Jurkat, Clone E6-1 (cell line): ENCODE data around the gene MALT1.
A peak's percentile ranks its signal among the peaks of the same experiment; 100 is the strongest.
"Not testable (repeated sequence)": the region's sequence is repeated elsewhere in the genome, so short reads cannot be mapped to it uniquely, and the experiment has no call there.

ENCODE experiments used
- DNase-seq: peaks from one replicate; pipeline ENCODE4 v3.0.0-alpha.2; 2011; ENCODE audit warnings: low read depth, low spot score
- H3K4me3 ChIP-seq: 2 replicates; pipeline ENCODE4 v1.5.1; 2011; ENCODE audit warnings: mild to moderate bottlenecking, low read length, control low read depth, moderate library complexity

MALT1 gene

DNA sequence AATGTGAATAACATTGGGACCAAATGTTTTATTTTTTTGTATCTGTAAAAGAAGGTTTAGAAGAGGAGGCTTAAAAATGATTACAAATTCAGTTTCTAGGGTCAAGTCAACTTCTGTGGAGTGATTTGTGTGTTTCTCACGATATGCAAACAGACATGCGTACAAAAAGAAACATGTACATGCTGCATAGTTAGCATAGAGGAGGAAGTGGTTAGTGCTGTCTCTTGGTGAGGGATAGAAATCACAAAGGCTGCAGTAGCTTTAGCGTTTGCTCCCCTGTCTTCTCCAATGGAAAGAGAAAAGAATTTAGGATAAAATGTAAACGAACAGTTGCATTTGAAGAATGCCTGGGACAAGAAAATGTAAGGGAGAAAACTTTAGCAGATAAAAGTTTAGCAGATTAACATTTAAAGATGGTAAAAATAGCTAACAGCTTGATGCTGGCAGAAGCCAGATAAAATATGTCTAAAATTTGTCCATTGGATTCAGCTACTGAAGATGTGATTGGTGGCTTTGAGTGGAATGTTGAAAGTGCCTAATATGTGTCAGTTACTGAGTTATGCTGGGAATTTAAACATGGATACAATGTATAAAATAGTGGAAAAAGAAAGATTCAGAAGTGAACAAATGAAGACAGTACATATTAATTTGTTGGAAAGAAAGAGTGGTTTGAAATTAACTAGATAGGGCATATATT, 44.9 kb downstream of the MALT1 start:
- peak; percentile 73 for DNase-seq
- H3K4me3 ChIP-seq, result no peak overlapping the region

DNA sequence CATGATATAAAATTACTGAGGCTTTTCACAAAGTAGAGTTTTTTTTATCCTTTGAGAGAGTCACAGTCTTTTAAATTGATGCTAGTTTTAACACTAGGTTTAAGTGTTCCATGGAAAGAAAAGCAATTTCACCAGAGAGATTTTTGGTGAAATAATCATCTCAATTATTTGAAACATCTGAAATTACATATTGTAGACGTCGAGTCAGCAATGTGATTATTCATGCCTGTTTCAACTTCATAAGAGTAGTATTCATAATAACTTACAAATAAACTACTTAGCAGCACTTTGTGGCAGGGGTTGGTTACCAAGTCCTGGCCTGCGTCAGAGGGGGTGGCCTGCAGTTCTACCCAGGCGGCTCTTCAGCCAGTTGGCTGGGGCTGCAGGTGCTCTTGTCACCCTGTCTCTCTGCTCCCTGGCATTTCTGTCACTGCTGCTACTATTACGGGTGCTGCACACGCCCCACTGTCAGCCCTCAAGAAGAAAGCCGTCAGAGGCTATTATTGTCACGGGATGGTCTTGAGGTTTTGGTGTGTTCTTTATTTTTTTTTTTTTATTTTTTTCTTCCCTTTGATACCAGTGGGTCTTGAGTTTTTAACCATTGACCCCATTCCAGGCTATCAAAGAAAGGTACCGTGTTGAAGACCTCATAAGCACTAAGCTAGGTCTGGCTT, 50.4 kb downstream of the MALT1 start:
- H3K4me3 ChIP-seq, result no peak overlapping the region
- no peak for DNase-seq

DNA sequence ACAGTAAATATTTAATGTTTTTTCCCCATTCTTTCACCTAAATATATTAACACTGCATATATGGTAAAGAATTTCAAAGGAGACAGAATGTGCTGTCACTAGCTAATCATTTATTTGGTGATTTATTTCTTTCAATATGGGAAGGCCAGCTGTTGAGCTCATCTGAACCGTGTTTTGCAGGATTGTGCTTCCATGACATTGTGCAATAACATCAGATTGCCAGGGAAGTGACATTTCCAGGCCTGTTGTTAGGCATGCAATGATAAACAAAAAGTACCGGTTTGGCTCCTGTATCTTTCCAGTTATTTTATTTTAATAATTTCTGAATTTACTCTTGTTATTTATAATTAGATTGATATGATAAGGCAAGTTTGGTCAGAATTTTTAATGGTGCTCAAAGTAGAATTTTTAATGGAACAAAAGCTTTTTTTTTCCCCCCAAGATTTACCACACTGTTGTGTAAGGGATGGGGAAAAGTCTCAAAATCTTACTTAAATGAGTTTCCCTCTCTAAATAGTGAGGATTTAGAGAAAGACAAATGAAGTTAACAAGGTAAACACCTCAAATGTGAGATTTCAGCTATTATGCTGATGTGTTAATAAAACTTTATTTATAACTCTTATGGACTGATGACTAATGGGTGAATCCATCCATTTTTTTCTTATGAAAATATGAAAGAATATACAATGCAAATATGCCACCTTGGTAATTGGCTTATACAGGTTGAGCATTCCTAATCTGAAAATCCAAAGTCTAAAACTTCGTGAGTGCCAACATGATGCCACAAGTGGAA, 52.7 kb downstream of the MALT1 start:
- DNase-seq, result no peak
- H3K4me3 ChIP-seq, result no peak overlapping the region

DNA sequence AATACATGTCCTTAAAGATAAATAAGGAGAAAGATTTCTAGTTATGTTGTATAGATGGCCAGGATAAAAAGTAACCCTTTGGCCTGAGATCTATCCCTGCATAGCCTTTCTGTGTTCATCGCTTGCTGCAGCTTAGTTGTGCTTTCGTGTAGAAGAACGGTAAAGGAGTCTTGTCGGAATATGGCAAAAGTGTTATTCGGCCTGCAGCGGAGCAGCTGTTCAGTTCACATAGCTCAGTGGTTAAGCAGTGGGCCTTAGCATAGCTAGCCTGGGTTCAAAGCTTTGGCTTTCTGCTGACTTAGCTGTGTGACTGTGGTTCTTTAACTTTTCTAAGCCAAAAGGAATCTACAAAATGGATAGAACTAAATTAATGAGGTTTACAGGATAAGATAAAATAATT, 55.4 kb downstream of the MALT1 start:
- no peak for DNase-seq

DNA sequence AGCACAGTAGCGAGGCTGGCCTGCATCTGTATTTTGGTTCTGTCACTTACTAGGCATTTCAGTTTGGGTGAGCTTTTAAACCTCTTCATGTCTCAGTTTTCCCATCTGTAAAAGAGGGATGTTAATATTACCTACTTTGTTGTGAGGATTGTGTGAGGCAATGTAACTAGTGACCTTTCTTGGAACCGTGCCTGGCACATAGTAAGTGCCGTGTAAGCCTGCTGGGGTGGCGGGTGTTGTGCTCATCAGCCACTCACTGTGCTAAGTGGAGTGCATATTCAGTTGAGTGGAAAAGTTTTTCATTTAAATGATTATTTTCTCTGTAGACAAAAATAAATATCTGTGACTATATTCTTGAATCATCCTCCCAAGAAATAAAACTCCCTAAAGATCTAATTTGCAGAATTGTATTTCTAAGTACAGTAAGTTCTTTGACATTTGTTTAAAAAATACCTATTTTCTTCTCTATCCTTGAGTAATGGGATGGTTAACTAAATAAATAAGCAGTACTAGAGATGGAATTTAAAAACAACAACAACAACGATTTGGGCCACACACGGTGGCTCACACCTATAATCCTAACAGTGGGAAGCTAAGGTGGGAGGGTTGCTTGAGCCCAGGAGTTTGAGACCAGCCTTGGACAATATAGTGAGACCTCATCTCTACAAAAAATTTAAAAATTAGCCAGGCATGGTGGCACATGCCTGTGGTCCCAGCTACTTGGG, 56.7 kb downstream of the MALT1 start:
- no peak for DNase-seq
- H3K4me3 ChIP-seq, result no peak overlapping the region

More for the DNA sequence above, 55.4 kb downstream of the MALT1 start:
- no peak overlapping the region for H3K4me3 ChIP-seq

DNA sequence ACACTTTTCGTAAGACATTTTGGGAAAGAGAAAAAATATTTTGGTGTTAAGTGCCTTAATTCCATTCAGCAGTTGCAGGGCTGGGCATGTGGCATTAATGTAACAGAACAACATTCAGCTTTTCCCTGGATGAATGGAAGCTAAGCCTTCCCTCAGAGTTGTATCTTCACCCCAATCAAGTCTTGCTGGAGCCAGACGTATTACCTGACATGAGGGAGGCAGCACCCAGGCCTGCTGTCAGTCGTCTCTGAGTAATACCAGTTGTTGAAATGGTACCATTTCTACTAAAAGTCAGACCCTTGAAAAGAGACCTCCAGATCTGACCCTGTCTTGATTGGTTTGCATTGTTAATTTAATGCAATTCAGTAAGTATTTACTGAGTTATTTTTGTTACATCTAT, 57.5 kb downstream of the MALT1 start:
- DNase-seq, result no peak
- H3K4me3 ChIP-seq, result no peak overlapping the region

DNA sequence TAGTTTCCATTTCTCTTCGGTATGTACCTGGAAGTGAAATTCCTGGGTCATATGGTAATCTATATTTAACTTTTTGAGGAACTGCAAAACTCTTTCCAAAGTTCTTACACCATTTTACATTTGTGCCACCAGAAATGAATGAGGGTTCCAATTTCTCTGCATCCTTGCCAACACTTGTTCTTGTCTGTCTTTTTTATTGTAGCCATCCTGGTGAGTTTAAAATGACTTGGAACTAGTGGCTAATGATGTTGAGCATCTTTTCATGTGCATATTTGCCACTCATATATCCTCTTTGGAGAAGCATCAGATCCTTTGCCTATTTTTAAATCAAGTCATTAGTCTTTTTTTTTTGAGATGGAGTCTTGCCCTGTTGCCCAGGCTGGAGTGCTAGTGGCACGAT, 59.4 kb downstream of the MALT1 start:
- no peak overlapping the region for H3K4me3 ChIP-seq
- DNase-seq, result no peak

DNA sequence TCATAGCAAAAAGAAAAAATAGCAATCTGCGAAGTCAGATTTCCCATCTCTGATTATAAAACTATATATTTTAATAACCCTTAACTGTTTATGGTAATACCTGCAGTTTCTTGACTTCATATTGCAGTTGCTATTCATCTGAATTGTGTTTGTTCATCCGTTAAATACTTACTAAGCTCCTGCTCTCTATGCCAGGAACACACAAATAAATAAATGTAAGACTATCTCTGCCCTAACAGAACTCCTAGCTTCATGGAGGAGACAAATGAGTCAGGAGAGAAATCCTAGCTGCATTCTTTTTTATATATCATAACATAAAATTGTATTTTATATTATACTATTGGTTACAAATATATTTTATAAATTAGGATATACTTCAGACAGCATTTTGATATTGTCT, 61.2 kb downstream of the MALT1 start:
- no peak for DNase-seq
- H3K4me3 ChIP-seq, result no peak overlapping the region

DNA sequence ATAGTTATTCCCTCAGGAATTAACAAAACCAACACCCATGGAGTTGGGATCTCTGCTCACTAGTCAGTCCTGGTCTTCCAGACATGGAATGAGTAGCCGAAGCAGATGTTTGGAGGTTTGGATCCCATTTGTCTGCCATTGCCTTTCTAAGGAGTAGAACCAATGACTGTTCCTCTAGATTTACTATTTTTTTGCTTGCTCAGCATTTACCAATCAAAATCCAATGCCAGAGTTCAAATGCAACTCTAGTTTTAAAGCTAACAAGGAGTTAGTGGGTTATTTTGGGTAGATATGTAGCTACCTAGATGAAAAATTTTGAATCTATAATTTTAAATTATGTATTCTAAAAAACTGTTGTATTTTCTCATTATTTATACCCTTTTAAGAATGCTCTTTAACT, 62.6 kb downstream of the MALT1 start:
- no peak overlapping the region for H3K4me3 ChIP-seq
- DNase-seq, result no peak

DNA sequence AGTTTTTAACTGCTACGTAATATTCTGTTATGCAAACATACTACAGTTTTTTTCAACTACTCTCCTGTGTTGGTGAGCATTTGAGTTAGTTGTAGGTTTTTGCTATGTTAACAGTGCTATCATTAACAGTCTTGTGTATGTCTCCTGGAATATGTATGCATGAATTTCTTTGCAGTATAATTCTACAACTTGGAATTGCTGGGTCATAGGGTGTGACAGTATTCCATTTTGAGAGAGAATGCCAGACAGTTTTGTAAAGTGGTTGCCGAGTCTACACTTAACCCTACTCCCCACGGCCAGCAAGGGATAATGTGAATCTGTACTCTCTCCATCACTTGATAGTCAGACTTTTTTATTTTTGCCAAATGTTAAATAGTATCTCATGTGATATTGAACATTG, 67.1 kb downstream of the MALT1 start:
- no peak for DNase-seq
- no peak overlapping the region for H3K4me3 ChIP-seq

DNA sequence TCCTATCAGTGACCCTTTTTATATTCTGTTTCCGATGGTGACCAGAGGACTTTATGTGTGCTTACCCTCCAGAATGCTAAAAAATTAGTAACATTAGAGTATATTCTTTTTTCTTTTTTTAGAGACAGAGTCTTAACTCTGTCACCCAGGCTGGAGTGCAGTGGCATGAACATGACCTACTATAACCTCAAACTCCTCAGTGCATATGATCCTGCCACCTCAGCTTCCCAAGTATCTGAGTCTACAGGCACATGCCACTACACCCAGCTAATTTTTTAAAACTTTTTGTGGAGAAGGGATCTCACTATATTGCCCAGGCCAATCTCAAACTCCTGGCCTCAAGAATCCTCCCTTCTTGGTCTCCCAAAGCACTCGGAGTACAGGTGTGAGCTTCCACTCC, 74.6 kb downstream of the MALT1 start:
- no peak overlapping the region for H3K4me3 ChIP-seq

DNA sequence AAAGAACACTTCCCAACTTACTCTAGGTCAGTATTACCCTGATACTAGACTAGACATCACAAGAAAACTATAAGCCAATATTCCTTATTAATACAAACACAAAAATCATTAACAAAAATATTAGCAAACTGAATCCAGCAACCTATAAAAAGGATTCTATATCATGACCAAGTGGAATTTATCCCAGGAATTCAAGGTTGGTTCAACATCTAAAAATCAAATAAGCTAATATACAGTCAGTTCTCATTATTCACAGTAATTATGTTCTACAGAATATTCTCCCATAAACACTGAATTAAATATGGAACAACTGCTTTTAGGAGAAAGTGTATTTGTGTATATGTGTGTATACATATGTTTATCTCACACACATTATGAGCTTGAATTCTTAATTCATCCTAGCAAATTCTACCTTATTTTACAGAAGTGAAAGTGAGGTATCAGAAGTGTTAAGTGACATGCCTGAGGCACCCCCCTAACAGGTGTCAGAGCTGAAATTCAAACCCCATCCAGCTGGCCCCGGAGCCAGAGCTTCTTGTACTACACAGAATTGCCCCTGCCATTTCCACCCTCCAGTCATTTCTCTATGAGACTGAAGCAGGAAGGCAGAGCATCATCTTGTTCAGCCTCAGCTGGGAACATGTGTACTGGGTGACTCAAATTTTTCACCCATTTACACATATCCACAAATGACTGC, 77.8 kb downstream of the MALT1 start:
- DNase-seq, result no peak
- no peak overlapping the region for H3K4me3 ChIP-seq

More for the DNA sequence above, 74.6 kb downstream of the MALT1 start:
- no peak for DNase-seq

DNA sequence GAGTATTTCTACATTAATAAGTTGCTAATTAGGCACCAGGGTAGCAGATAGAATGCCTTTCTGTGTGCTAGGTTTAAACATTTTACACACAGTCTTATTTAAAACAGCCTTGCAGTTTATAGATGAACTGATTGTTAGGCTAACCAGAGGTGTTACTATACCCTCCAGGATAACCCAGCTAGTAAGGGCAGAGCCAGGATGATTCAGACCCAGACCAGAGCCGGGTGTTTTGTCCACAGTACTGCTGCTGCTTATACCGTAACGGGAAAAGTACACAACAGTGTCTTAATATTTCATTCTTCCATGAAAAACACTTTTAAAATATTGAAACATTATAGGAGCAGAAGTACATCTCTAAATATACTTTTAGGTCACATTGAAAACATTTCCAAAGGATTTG, 82.7 kb downstream of the MALT1 start:
- no peak overlapping the region for H3K4me3 ChIP-seq
- DNase-seq, result no peak

DNA sequence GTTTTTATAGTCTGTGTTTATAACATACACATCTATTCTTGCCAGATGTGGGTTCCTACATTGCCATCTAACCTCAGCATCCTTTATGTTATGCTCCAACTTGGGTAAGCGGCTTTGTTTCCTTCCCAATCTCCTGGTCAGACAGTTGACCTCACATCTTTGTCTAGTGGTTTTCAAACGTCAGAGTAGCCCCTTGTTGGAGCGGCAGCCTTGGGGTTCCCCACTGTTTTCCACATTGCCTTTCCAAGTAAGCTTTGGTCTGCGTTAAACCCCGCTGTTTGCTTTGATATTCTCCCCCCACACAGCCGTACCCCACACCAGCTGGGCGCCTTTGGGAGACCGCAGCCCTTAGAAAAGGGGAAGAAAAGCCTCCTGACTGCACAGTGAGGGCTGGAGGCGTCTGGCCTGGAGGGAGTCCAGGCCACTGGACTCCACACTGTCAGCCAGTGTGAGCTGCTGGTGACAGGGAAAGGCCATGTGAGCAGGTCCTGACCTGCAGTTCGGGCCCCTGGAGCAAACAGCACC, 83.3 kb downstream of the MALT1 start:
- no peak for DNase-seq
- no peak overlapping the region for H3K4me3 ChIP-seq

DNA sequence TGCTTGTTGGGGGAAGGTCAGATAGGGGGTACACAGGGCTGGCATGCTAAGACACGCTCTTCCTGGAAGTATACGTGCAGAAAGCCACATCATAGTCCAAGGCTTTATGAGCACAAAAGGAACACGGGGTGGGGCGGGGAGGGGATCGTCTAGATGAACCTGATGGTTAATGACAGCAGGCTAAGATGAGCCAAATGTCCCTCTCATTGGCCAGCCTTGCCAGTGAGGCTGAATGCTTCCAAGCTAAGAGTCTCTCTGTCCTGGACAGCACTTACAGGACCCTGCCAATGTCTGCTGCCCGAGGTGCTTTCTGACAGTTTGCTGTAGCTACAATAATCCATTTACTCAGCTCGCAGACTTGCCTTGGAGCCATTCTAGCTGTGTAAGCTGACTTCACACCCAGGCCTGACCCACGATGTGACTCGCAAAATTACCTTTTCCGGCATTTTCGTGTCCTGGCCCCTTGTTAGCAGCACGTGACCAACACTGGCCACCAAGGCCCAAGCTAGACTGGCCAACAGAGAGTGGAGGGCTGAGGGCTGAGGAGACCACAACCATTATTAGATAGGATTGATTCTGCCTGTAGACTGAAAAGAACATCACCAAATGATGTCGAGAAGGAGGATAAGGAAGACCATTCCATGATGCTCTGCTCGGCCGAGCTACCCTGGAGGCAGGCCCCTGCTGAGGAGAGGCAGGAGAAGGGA, 84.2 kb downstream of the MALT1 start:
- no peak for DNase-seq
- H3K4me3 ChIP-seq, result no peak overlapping the region

DNA sequence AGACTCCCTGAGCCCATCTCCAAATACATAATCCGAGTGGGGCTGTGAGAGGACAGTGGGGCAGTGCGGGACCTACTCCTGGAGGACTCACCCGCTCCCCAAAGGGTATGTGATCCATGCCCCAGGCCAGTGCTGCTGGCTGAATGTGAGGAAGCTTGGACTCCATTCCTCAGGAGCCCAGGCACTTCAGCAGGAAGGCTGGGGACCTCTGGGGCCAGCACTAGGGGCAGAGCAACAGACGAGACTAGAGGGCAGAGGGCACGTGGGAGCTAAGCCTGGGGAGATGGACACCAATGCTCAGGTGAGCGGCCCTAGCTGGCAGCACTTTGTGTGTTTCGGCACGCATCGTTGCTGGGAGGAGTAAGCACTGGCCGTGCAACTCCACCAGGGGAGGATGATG, 84.9 kb downstream of the MALT1 start:
- no peak overlapping the region for H3K4me3 ChIP-seq
- DNase-seq, result no peak

DNA sequence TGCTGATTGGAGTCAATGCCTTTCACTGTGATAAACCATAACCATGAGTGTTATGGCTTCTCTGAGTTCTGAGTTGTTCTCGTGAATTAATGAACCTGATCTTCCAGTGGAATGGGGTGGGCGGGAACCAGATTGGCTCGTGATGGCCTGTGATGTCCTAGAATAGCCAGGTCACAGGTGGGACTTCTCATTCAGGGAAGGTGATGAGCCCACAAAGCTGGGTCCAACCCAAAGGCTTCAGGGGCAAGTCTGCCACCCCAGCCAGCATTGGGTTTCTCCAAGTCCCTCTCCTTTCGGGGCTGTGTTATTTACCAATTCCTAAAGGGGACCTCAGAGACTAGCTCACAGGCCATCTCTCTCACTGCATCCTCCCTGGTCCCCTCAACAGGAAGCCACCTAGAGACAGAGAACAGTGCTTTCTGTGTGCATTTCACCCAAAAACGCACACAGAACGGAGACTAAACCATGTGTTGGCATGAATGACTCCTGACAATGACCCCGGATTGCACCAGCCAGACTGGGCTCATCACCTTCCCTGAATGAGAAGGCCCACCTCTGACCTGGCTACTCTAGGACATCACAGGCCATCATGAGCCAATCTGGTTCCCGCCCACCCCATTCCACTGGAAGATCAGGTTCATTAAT, 85.5 kb downstream of the MALT1 start:
- H3K4me3 ChIP-seq, result no peak overlapping the region
- no peak for DNase-seq

DNA sequence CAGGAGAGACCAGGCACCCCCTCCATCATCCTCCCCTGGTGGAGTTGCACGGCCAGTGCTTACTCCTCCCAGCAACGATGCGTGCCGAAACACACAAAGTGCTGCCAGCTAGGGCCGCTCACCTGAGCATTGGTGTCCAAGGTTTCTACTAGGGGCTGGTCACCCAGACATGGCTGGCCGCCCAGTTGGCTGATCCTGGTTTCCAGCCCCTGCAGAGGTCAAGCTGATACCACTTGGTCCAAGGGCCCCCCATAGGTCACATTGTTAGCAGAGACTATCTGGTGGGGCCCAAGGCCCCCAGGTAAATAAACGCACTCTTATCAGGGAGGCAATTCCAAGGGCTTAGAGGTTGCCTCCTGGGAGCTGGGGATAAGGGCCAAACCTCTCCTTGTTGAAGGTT, 86.1 kb downstream of the MALT1 start:
- DNase-seq, H3K4me3 ChIP-seq: not testable (repeated sequence)
